ENCODE data around the gene NKD1. TPM values are rescaled to one million over a fixed set of nuclear protein-coding genes. Genes with fewer than 3 reads are reported as not detected.

The NKD1 gene
- total RNA-seq, 1 donor from 2014 or later, result under 0.01 TPM

GRCh38 chr16:50667497-50668367 is 119.5 kb downstream of the NKD1 start:
- peak; percentile 55 for FAIRE-seq
- H3K27me3 ChIP-seq (ENCODE audit: control insufficient read depth, insufficient read depth, low read length), result no peaks in the 10 kb centered on the region
- TF ChIP-seq CTCF (IDR thresholded peaks at IDR 0.05; ENCODE audit: insufficient read depth, low read length, severe bottlenecking), result peak; percentile 32
- no peak for DNase-seq (ENCODE audit: low read depth)
- H3K36me3 ChIP-seq (ENCODE audit: control insufficient read depth, insufficient read depth, low read length), result no peaks in the 10 kb centered on the region
- no peak overlapping the region for H3K4me3 ChIP-seq (ENCODE audit: low read depth, low read length)

- TF ChIP-seq CTCF (IDR thresholded peaks at IDR 0.05; ENCODE audit: insufficient read depth, low read length, severe bottlenecking), result peak; percentile 21
- H3K4me3 ChIP-seq (ENCODE audit: low read depth, low read length), result no peak overlapping the region
- FAIRE-seq, result no peak
- no peak for DNase-seq (ENCODE audit: low read depth)
- H3K27me3 ChIP-seq (ENCODE audit: control insufficient read depth, insufficient read depth, low read length), result no peaks in the 10 kb centered on the region
- H3K36me3 ChIP-seq (ENCODE audit: control insufficient read depth, insufficient read depth, low read length), result no peaks in the 10 kb centered on the region
These were observed 120.3 kb downstream of the NKD1 start for GRCh38 chr16:50668368-50669008.

GRCh38 chr16:50669741-50670140 is 121.5 kb downstream of the NKD1 start:
- Histone ChIP-seq H3K36me3 (ENCODE audit: control insufficient read depth, insufficient read depth, low read length) (no peaks in the 10 kb centered on the region), H3K4me3 (ENCODE audit: low read depth, low read length) (no peak overlapping the region), H3K27me3 (ENCODE audit: control insufficient read depth, insufficient read depth, low read length) (no peaks in the 10 kb centered on the region)
- DNase-seq (ENCODE audit: low read depth), result no peak
- no peak for FAIRE-seq
- TF ChIP-seq CTCF (IDR thresholded peaks at IDR 0.05; ENCODE audit: insufficient read depth, low read length, severe bottlenecking), result no peak

GRCh38 chr16:50670476-50670875 is 122.3 kb downstream of the NKD1 start:
- H3K36me3 ChIP-seq (ENCODE audit: control insufficient read depth, insufficient read depth, low read length), result no peaks in the 10 kb centered on the region
- DNase-seq (ENCODE audit: low read depth), result no peak
- FAIRE-seq, result no peak
- H3K27me3 ChIP-seq (ENCODE audit: control insufficient read depth, insufficient read depth, low read length), result no peaks in the 10 kb centered on the region
- no peak overlapping the region for H3K4me3 ChIP-seq (ENCODE audit: low read depth, low read length)
- no peak for TF ChIP-seq CTCF (IDR thresholded peaks at IDR 0.05; ENCODE audit: insufficient read depth, low read length, severe bottlenecking)

- DNase-seq (ENCODE audit: low read depth), result peak; percentile 22
- TF ChIP-seq CTCF (IDR thresholded peaks at IDR 0.05; ENCODE audit: insufficient read depth, low read length, severe bottlenecking), result peak; percentile 68
- no peak for FAIRE-seq
These were observed 123.6 kb downstream of the NKD1 start for GRCh38 chr16:50671644-50672260.

More at GRCh38 chr16:50671644-50672260, 123.6 kb downstream of the NKD1 start:
- Histone ChIP-seq H3K27me3 (ENCODE audit: control insufficient read depth, insufficient read depth, low read length) (no peaks in the 10 kb centered on the region), H3K4me3 (ENCODE audit: low read depth, low read length) (no peak overlapping the region), H3K36me3 (ENCODE audit: control insufficient read depth, insufficient read depth, low read length) (no peaks in the 10 kb centered on the region)

Data from bronchial epithelial cell (primary cell).